Upper lobe of right lung (tissue), 1 donor: ENCODE results near the gene GTPBP1. TPM values are rescaled to one million over a fixed set of nuclear protein-coding genes. Genes with fewer than 3 reads are reported as not detected.

Experiments
- ATAC-seq: fragments of 200-7000 bp; cut with Tn5 transposase; one replicate; pipeline ENCODE4 v1.9.1; 2020; ENCODE audit warnings: mild to moderate bottlenecking, moderate library complexity
- DNase-seq: peaks from one replicate; pipeline ENCODE4 v3.0.0-alpha.2; 2020
- H3K27ac ChIP-seq: fragments of 200-600 bp; one replicate; pipeline ENCODE4 v1.8.0; 2022
- H3K27me3 ChIP-seq: fragments of 200-600 bp; one replicate; pipeline ENCODE4 v1.8.0; 2022; ENCODE audit warnings: mild to moderate bottlenecking
- H3K36me3 ChIP-seq: fragments of 200-600 bp; one replicate; pipeline ENCODE4 v1.8.0; 2022
- H3K4me1 ChIP-seq: fragments of 200-600 bp; one replicate; pipeline ENCODE4 v1.8.0; 2022
- H3K4me3 ChIP-seq: fragments of 200-600 bp; one replicate; pipeline ENCODE4 v1.8.0; 2022; ENCODE audit warnings: mild to moderate bottlenecking
- H3K9me3 ChIP-seq: fragments of 200-600 bp; one replicate; pipeline ENCODE4 v1.8.0; 2022
- intact Hi-C: fragments of 100-400 bp; cut with DNase I; formaldehyde crosslinking; loops from one replicate; pipeline ENCODE4 v1.11.0; 2022
- total RNA-seq: library from RNA; stranded (reverse); fragmentation: NEBNext Ultra II Directional; extraction: Animal tissue kit (Norgen Biotek cat#: 25700); gene quantifications from one replicate; pipeline ENCODE4 v1.2.1, GENCODE V29; 2021
- TF ChIP-seq, protein P1 (sequence below): fragments of 200-600 bp; IDR thresholded peaks from one replicate; pipeline ENCODE4 v1.8.0; 2022; ENCODE audit warnings: antibody characterized with exemption
- donor health status: DM: no; HTN: yes; CAD: no; lungs with severe emphysema.

Gene GTPBP1
- total RNA-seq, 1 donor from 2014 or later = 72.5 TPM

DNA sequence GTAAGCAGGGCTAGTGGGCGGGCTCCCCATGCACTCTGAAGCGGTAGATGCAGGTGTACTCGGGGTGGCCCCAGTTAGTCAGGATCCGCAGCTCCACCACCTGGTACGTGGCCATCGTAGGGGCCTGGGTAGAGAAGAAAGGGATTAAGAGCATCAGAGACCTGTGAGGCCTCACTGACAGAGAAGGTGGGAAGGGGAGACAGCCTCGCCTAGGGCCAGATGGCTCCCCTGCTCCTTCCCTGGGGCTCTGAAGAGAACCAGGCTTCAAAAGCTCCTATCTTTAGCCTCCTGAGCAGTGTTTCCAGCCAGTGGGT, 30.5 kb downstream of the GTPBP1 start:
- Histone ChIP-seq H3K36me3 (peaks cover 71% of the 10 kb centered on the region), H3K4me1 (peaks cover 14% of the 10 kb centered on the region), H3K27me3 (no peaks in the 10 kb centered on the region), H3K4me3 (no peak overlapping the region), H3K27ac (no peak overlapping the region), H3K9me3 (no peaks in the 10 kb centered on the region)
- TF ChIP-seq, protein P1, sequence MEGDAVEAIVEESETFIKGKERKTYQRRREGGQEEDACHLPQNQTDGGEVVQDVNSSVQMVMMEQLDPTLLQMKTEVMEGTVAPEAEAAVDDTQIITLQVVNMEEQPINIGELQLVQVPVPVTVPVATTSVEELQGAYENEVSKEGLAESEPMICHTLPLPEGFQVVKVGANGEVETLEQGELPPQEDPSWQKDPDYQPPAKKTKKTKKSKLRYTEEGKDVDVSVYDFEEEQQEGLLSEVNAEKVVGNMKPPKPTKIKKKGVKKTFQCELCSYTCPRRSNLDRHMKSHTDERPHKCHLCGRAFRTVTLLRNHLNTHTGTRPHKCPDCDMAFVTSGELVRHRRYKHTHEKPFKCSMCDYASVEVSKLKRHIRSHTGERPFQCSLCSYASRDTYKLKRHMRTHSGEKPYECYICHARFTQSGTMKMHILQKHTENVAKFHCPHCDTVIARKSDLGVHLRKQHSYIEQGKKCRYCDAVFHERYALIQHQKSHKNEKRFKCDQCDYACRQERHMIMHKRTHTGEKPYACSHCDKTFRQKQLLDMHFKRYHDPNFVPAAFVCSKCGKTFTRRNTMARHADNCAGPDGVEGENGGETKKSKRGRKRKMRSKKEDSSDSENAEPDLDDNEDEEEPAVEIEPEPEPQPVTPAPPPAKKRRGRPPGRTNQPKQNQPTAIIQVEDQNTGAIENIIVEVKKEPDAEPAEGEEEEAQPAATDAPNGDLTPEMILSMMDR = no peak
- DNase-seq (no peak), ATAC-seq (no peak)
- intact Hi-C loops = no loop called here

DNA sequence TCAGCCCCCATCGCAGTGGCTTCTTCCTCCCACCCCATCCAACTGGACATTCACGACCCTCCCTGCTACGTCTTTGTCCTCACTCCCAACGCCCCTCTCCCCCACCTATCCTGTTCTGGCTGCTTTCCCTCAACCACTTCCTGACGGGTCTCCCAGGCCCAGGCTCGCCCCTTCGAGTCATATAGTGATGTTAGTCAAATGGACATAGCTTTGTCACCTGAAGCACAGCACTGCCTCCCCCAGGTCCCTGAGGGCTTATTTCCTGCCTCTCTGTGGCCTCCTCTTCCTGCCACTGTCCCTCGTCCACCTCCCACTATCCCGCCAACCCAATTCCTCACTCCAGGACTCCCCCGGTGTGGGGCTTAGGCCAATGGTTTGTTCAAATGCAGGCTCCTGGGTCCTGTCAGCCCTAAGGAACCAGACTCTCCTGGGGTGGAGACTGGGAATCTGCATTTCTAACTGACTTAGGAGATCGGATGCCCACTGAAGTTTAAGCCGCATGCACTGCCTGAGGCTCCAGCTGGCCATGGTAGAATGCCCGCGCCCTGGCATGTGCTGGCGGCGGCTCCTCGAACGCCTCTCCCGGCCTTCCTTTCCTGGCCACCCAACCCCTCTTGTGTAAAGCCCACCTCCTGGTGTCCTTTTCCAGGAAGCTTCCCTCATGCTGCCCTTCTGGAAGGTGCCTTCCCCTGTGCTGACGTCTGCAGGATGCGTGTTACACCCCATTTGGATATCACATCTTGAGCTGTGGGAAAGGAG, 31.7 kb downstream of the GTPBP1 start:
- no peak overlapping the region for H3K4me3 ChIP-seq
- TF ChIP-seq, protein P1 = no peak
- ATAC-seq = no peak
- intact Hi-C loops = no loop called here
- DNase-seq = no peak
- H3K27me3 ChIP-seq = no peaks in the 10 kb centered on the region
- H3K36me3 ChIP-seq = peaks cover 76% of the 10 kb centered on the region
- no peaks in the 10 kb centered on the region for H3K9me3 ChIP-seq
- H3K27ac ChIP-seq = no peak overlapping the region
- peaks cover 14% of the 10 kb centered on the region for H3K4me1 ChIP-seq

DNA sequence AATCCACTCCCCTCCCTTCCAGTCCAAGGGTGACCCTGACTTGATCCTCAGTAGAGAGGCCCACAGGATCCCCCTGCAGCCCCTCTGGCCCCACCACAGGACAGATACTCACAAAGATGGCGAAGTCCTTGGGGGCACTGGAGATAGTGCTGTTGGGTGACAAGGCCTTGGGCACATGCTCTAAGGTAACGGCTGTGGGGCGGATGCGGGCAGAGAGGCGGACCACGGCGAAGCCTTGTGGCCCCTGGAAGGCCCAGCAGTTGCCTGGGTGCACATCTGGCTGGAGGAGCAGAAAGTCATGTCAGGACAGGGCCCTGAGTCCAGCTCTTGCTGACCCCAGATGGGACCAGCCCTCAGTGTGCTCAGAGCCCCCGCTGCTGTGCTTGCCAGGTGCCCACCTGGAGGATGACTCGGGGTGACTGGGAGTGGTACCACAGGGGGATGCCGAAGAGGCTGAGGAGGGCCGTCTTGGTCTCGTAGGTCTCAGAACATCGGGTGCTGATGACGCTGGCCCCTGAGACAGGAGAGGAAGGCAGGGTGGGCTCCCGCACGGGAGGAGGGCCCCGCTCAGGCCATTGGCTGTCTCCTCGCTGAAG, 32.8 kb downstream of the GTPBP1 start:
- ATAC-seq = no peak
- Histone ChIP-seq H3K9me3 (no peaks in the 10 kb centered on the region), H3K36me3 (peaks cover 85% of the 10 kb centered on the region), H3K27me3 (no peaks in the 10 kb centered on the region), H3K27ac (no peak overlapping the region), H3K4me3 (no peak overlapping the region), H3K4me1 (peaks cover 7% of the 10 kb centered on the region)
- no peak for DNase-seq
- TF ChIP-seq, protein P1 = no peak
- intact Hi-C loops = no loop called here

- Histone ChIP-seq H3K9me3 (no peaks in the 10 kb centered on the region), H3K4me1 (peaks cover 2% of the 10 kb centered on the region), H3K4me3 (no peak overlapping the region), H3K27ac (no peak overlapping the region), H3K27me3 (no peaks in the 10 kb centered on the region), H3K36me3 (peaks cover 94% of the 10 kb centered on the region)
- intact Hi-C loops = no loop called here
- TF ChIP-seq, protein P1 = no peak
- DNase-seq (no peak), ATAC-seq (no peak)
Measured at GRCh38 chr22:38739300-38740055, 33.7 kb downstream of the GTPBP1 start.

DNA sequence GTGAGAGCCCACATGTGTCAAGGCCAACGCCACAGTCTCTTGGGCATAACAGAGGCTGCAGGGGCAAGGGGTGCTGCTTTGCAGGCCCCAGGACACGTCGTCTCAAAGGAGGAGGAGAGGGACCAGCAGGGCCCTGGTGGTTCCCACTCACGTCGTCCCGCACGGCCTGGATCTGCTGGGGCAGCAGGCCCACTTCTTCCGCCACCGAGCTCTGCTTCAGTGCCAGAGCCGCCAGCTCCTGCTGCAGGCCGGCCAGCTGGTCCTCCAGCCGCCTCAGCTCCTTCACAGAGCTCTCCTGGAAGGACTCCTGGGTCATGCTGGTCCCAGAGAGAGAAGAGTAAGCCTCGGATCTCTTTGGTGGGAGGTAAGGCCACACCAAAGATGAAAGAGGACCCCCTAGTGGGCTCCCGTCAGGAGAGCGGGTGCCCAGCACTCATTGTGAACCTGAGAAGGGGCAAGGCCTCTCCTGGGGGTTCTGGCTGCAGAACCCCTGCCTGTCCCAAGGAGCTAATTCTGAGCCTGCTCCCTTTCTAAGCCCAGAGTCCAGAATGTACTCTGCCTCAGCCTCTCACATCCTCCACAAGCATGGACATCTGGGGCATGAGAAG, 34.5 kb downstream of the GTPBP1 start:
- peaks cover 100% of the 10 kb centered on the region for H3K36me3 ChIP-seq
- TF ChIP-seq, protein P1 = no peak
- ATAC-seq = no peak

More for the DNA sequence above, 34.5 kb downstream of the GTPBP1 start:
- H3K4me3 ChIP-seq = no peak overlapping the region
- H3K4me1 ChIP-seq = no peaks in the 10 kb centered on the region
- H3K27me3 ChIP-seq = no peaks in the 10 kb centered on the region
- intact Hi-C loops = no loop called here
- H3K27ac ChIP-seq = no peak overlapping the region
- H3K9me3 ChIP-seq = no peaks in the 10 kb centered on the region
- no peak for DNase-seq
